Endometrial microvascular endothelial cells (primary cell): ENCODE results near the gene MACF1. TPM values are rescaled to one million over a fixed set of nuclear protein-coding genes. Genes with fewer than 3 reads are reported as not detected.
"Not testable (repeated sequence)": the region's sequence is repeated elsewhere in the genome, so short reads cannot be mapped to it uniquely, and the experiment has no call there.

ENCODE experiments used
- in situ Hi-C: cut with HindIII; loops from 2 replicates; pipeline ENCODE4 v1.10.0; 2017; ENCODE audit warnings: low sequenced_read_pairs, low pct_unique_long_range_greater_than_20kb; ENCODE audit errors: inconsistent ontology term
- total RNA-seq: library from RNA; depleted of rRNA; stranded (reverse); fragments of >200 nt; gene quantifications from one replicate; pipeline ENCODE4 v1.2.3, GENCODE V29; 2015; ENCODE audit errors: inconsistent ontology term

Gene MACF1
- total RNA-seq = 183 TPM

GRCh38 chr1:39204441-39205081, at the start of gene MACF1:
TSS of gene MACF1 (plus strand) at chr1:39204695. CDS start at chr1:39205023, 328 bp downstream.
- in situ Hi-C loops = no loop called here

- in situ Hi-C loops = no loop called here
Observed at GRCh38 chr1:39157304-39157703, 47.2 kb upstream of the MACF1 start.

GRCh38 chr1:39158327-39159086, 46.0 kb upstream of the MACF1 start:
- in situ Hi-C loops = no loop called here

- in situ Hi-C loops = no loop called here
Observed at GRCh38 chr1:39159224-39160036, 45.1 kb upstream of the MACF1 start.

GRCh38 chr1:39160703-39161102, 43.8 kb upstream of the MACF1 start:
- in situ Hi-C loops = no loop called here

GRCh38 chr1:39161811-39162210, 42.7 kb upstream of the MACF1 start:
- in situ Hi-C loops = not testable (repeated sequence)

GRCh38 chr1:39163469-39163868, 41.0 kb upstream of the MACF1 start:
- in situ Hi-C loops = no loop called here

- in situ Hi-C loops = no loop called here
Observed at GRCh38 chr1:39164256-39164655, 40.2 kb upstream of the MACF1 start.

- in situ Hi-C loops = no loop called here
Observed at GRCh38 chr1:39165049-39165448, 39.4 kb upstream of the MACF1 start.

- in situ Hi-C loops = no loop called here
Observed at GRCh38 chr1:39165488-39165887, 39.0 kb upstream of the MACF1 start.

- in situ Hi-C loops = no loop called here
Observed at GRCh38 chr1:39167632-39168209, 36.8 kb upstream of the MACF1 start.

- in situ Hi-C loops = no loop called here
Observed at GRCh38 chr1:39168301-39169080, 36.0 kb upstream of the MACF1 start.

- in situ Hi-C loops = no loop called here
Observed at GRCh38 chr1:39170731-39171667, 33.5 kb upstream of the MACF1 start.

GRCh38 chr1:39173119-39173994, 31.1 kb upstream of the MACF1 start:
- in situ Hi-C loops = no loop called here

GRCh38 chr1:39173995-39174380, 30.5 kb upstream of the MACF1 start:
- in situ Hi-C loops = no loop called here

- in situ Hi-C loops = no loop called here
Observed at GRCh38 chr1:39174390-39175081, 30.0 kb upstream of the MACF1 start.
